HEK293 (cell line): ENCODE results near the gene TMEM14C.
A peak's percentile ranks its signal among the peaks of the same experiment; 100 is the strongest.

Source experiments
- CTCF ChIA-PET: fragments of 350-600 bp; formaldehyde crosslinking; extraction: SDS; loops from one replicate; lab custom pipeline; 2021; ENCODE audit warnings: antibody characterized with exemption; lab: Yijun Ruan, JAX
- POLR2A ChIA-PET: fragments of 300-600 bp; formaldehyde crosslinking; extraction: SDS; loops from one replicate; lab custom pipeline; 2020; ENCODE audit warnings: antibody characterized with exemption, inconsistent platforms; lab: Yijun Ruan, JAX
- H3K27ac ChIP-seq: fragments of 200-500 bp; sonication (Bioruptor generic); 2 replicates; pipeline ENCODE4 v1.5.1; 2014; ENCODE audit warnings: low read depth, low read length, control low read depth, inconsistent platforms; ENCODE audit errors: extremely low read depth
- H3K36me3 ChIP-seq, 2 experiments: fragments of 200-500 bp in 1 of 2; sonication (Bioruptor generic) in 1 of 2; 1 replicate in 1 of 2; 2 replicates in 1 of 2; pipeline ENCODE4 v1.5.1; 2014 to 2017; ENCODE audit warnings: inconsistent platforms in 2 of 2, low read length in 2 of 2; ENCODE audit not compliant: control insufficient read depth in 2 of 2, insufficient read depth in 1 of 2
- H3K4me1 ChIP-seq: fragments of 200-500 bp; sonication (Bioruptor generic); 2 replicates; pipeline ENCODE4 v1.5.1; 2014; ENCODE audit warnings: mild to moderate bottlenecking, low read length, inconsistent platforms; ENCODE audit not compliant: control insufficient read depth, insufficient read depth
- H3K4me3 ChIP-seq: 2 replicates; pipeline ENCODE4 v1.5.1; 2011; ENCODE audit warnings: low read depth, mild to moderate bottlenecking, control low read depth, low read length, moderate library complexity
- H3K9me3 ChIP-seq: fragments of 200-500 bp; sonication (Bioruptor generic); 2 replicates; pipeline ENCODE4 v1.5.1; 2014; ENCODE audit warnings: low read depth, low read length, inconsistent platforms; ENCODE audit not compliant: control insufficient read depth, insufficient read depth
- GLI4 ChIP-seq: fragments of 450-650 bp; formaldehyde crosslinking; IDR thresholded peaks from 2 replicates; pipeline ENCODE4 v1.5.1; 2016; ENCODE audit warnings: missing biosample characterization, missing genetic modification characterization
- MZF1 ChIP-seq: fragments of 450-650 bp; formaldehyde crosslinking; IDR thresholded peaks from 2 replicates; pipeline ENCODE4 v1.5.1; 2017; ENCODE audit warnings: missing biosample characterization, missing genetic modification characterization, borderline replicate concordance
- RBAK ChIP-seq: fragments of 450-650 bp; formaldehyde crosslinking; IDR thresholded peaks from 2 replicates; pipeline ENCODE4 v1.5.1; 2016; ENCODE audit warnings: missing biosample characterization, missing genetic modification characterization
- SP2 ChIP-seq: fragments of 450-650 bp; formaldehyde crosslinking; IDR thresholded peaks from 2 replicates; pipeline ENCODE4 v1.5.1; 2016; ENCODE audit warnings: missing biosample characterization, missing genetic modification characterization
- TCF7L2 ChIP-seq: IDR thresholded peaks from 2 replicates; pipeline ENCODE4 v1.6.1; 2011; ENCODE audit warnings: low read depth, mild to moderate bottlenecking, inconsistent platforms, low read length, moderate library complexity, borderline replicate concordance
- ZBTB17 ChIP-seq: fragments of 450-650 bp; formaldehyde crosslinking; IDR thresholded peaks from 2 replicates; pipeline ENCODE4 v1.5.1; 2016; ENCODE audit warnings: missing biosample characterization, missing genetic modification characterization
- ZBTB21 ChIP-seq: fragments of 450-650 bp; formaldehyde crosslinking; IDR thresholded peaks from 2 replicates; pipeline ENCODE4 v1.5.1; 2017; ENCODE audit warnings: missing biosample characterization, missing genetic modification characterization
- ZBTB49 ChIP-seq: fragments of 450-650 bp; formaldehyde crosslinking; IDR thresholded peaks from 2 replicates; pipeline ENCODE4 v1.5.1; 2016; ENCODE audit warnings: missing biosample characterization, missing genetic modification characterization, low read depth
- ZNF10 ChIP-seq: fragments of 450-650 bp; formaldehyde crosslinking; IDR thresholded peaks from 2 replicates; pipeline ENCODE4 v1.5.1; 2017; ENCODE audit warnings: missing biosample characterization, missing genetic modification characterization
- ZNF132 ChIP-seq: fragments of 450-650 bp; formaldehyde crosslinking; IDR thresholded peaks from 2 replicates; pipeline ENCODE4 v1.5.1; 2017; ENCODE audit warnings: missing biosample characterization, missing genetic modification characterization, borderline replicate concordance
- ZNF2 ChIP-seq: fragments of 450-650 bp; formaldehyde crosslinking; IDR thresholded peaks from 2 replicates; pipeline ENCODE4 v1.5.1; 2016; ENCODE audit warnings: missing biosample characterization, missing genetic modification characterization
- ZNF248 ChIP-seq: fragments of 450-650 bp; formaldehyde crosslinking; IDR thresholded peaks from 2 replicates; pipeline ENCODE4 v1.5.1; 2017; ENCODE audit warnings: missing biosample characterization, missing genetic modification characterization
- ZNF362 ChIP-seq: fragments of 450-650 bp; formaldehyde crosslinking; IDR thresholded peaks from 2 replicates; pipeline ENCODE4 v1.5.1; 2016; ENCODE audit warnings: missing biosample characterization, missing genetic modification characterization
- ZNF501 ChIP-seq: fragments of 450-650 bp; formaldehyde crosslinking; IDR thresholded peaks from 2 replicates; pipeline ENCODE4 v1.5.1; 2016; ENCODE audit warnings: missing biosample characterization, missing genetic modification characterization
- ZNF585B ChIP-seq: fragments of 450-650 bp; formaldehyde crosslinking; IDR thresholded peaks from 2 replicates; pipeline ENCODE4 v1.5.1; 2016; ENCODE audit warnings: missing biosample characterization, missing genetic modification characterization
- ZNF626 ChIP-seq: fragments of 450-650 bp; sonication (Bioruptor Pico); formaldehyde crosslinking; IDR thresholded peaks from 2 replicates; pipeline ENCODE4 v1.5.1; 2018; ENCODE audit warnings: missing biosample characterization, missing genetic modification characterization, inconsistent platforms
- ZNF707 ChIP-seq: fragments of 450-650 bp; formaldehyde crosslinking; IDR thresholded peaks from 2 replicates; pipeline ENCODE4 v1.5.1; 2016; ENCODE audit warnings: missing biosample characterization, missing genetic modification characterization
- ZNF785 ChIP-seq: fragments of 450-650 bp; formaldehyde crosslinking; IDR thresholded peaks from 2 replicates; pipeline ENCODE4 v1.5.1; 2016; ENCODE audit warnings: missing biosample characterization, missing genetic modification characterization
- ZSCAN23 ChIP-seq: fragments of 450-650 bp; formaldehyde crosslinking; IDR thresholded peaks from 2 replicates; pipeline ENCODE4 v1.5.1; 2016; ENCODE audit warnings: missing biosample characterization, missing genetic modification characterization
- TF ChIP-seq, protein P1 (sequence below): fragments of 450-650 bp; formaldehyde crosslinking; IDR thresholded peaks from 2 replicates; pipeline ENCODE4 v1.5.1; 2016; ENCODE audit warnings: missing biosample characterization, missing genetic modification characterization
- TF ChIP-seq, protein P2 (sequence below): fragments of 450-650 bp; IDR thresholded peaks from 2 replicates; pipeline ENCODE4 v1.5.1; 2018; ENCODE audit warnings: missing biosample characterization, mild to moderate bottlenecking, missing genetic modification characterization
- TF ChIP-seq, protein P3 (sequence below): fragments of 450-650 bp; formaldehyde crosslinking; IDR thresholded peaks from 2 replicates; pipeline ENCODE4 v1.5.0; 2017; ENCODE audit warnings: missing biosample characterization, missing genetic modification characterization, borderline replicate concordance

Gene TMEM14C

DNA sequence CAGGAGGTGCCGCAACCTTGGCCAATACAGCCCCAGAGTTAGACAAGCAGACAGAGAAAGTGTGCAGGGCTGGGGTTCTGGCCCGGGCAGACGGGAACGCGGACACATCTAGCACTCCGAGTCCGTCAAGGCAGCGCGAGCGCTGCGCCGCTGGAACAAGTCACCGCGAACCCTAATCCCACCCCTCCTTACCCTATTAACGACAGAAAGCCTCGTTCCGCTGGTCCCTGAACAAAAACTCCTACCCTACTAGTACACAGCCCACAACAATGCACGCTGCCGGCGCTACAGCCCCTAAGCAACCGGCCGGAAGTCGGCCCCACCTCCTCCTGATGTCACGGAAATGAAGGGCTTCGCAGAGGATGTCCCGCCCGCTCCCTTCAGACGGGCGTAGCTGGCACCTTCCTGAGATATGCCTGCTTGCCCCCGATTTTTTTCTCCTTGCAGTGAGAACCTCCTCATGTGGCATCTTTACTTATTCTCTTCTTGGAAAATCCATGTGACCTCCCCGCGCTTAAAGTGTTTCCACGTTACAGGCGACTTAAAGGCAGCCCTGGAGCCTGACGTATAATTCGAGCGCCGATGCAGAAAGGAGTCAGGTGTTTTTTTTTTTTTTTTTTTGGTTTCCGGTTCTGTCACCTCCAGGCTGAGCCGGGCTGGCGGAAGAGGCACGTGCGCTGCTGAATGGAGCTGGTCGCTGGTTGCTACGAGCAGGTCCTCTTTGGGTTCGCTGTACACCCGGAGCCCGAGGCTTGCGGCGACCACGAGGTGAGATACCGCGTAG lies 28.4 kb upstream of the TMEM14C start, which contains the start of the genes C6orf52 and PAK1IP1 (continued):
- TF ChIP-seq ZBTB21 (tag by site-specific recombination): peak; percentile 93
- TF ChIP-seq ZNF585B: no peak
- no peak; the same call in 1 of the 2 replicates for TF ChIP-seq ZNF10 (tag by site-specific recombination)
- TF ChIP-seq, protein P1, sequence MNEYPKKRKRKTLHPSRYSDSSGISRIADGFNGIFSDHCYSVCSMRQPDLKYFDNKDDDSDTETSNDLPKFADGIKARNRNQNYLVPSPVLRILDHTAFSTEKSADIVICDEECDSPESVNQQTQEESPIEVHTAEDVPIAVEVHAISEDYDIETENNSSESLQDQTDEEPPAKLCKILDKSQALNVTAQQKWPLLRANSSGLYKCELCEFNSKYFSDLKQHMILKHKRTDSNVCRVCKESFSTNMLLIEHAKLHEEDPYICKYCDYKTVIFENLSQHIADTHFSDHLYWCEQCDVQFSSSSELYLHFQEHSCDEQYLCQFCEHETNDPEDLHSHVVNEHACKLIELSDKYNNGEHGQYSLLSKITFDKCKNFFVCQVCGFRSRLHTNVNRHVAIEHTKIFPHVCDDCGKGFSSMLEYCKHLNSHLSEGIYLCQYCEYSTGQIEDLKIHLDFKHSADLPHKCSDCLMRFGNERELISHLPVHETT (tag by site-specific recombination): peak; percentile 95
- peak; percentile 82; the same call in 1 of the 2 replicates for TF ChIP-seq ZNF2 (tag by site-specific recombination)
- no peak for TF ChIP-seq ZBTB49 (tag by site-specific recombination)
- TF ChIP-seq MZF1 (tag by site-specific recombination): no peak
- peak; percentile 100 for TF ChIP-seq ZNF362
- peak; percentile 97 for TF ChIP-seq ZBTB17 (tag by site-specific recombination)
- no peak for TF ChIP-seq ZNF707 (tag by site-specific recombination)
- peak; percentile 65; the same call in 1 of the 2 replicates for TF ChIP-seq ZNF501 (tag by site-specific recombination)
- no peak for TF ChIP-seq TCF7L2
- no peak for TF ChIP-seq ZNF132 (tag by site-specific recombination)
- no peak for TF ChIP-seq ZNF785 (tag by site-specific recombination)

DNA sequence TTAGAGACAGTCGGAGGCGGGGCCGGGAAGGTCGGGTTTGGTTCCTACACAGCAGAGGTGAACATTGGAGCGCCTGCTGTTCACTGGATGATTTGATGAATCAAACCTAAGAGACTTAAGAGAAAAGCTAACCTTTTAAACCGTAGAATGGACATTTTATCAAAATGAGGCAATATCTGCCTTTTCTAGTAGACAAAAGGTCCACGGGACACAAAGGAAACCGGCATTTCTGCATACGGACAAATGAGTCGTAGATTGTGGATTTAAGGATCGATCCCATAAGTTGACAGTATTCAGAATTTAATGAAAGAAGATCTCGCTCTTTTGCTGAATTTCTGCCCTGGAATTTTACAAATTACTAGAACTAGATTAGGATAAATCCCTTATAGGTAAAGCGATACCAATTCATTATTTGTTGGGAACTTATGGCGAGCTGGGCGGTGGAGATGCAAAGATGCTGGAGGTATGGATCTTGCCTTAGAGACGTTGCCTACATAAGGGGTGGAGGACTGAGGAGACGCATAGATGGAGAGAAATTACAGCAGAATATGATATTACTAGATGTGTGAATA lies 27.7 kb upstream of the TMEM14C start:
- CTCF ChIA-PET: interaction anchor here (0.6 to 1.4 kb wide), 2 partner anchors 190 to 217 kb away, joined by 4 to 5 read pairs; no protein-coding TSS in a partner anchor
- POLR2A ChIA-PET: interaction anchor here (0.6 to 2.4 kb wide), 21 partner anchors 16 to 1428 kb away, joined by 3 to 50 read pairs (median 5); partner anchors contain the start of genes GCNT2, SYCP2L, TMEM14B and TMEM14C
- Histone ChIP-seq H3K36me3 (peaks cover 18 to 33% of the 10 kb centered on the region in 2 experiments; a peak in 2 of 3 replicates), H3K4me1 (peaks cover 4% of the 10 kb centered on the region; the same call in 1 of the 2 replicates), H3K27ac (peak overlapping the region; percentile 85), H3K4me3 (peak overlapping the region; percentile 92), H3K9me3 (no peaks in the 10 kb centered on the region)
- TF ChIP-seq ZNF626 (tag by site-specific recombination): no peak
- no peak for TF ChIP-seq ZNF248 (tag by site-specific recombination)
- TF ChIP-seq, protein P2, sequence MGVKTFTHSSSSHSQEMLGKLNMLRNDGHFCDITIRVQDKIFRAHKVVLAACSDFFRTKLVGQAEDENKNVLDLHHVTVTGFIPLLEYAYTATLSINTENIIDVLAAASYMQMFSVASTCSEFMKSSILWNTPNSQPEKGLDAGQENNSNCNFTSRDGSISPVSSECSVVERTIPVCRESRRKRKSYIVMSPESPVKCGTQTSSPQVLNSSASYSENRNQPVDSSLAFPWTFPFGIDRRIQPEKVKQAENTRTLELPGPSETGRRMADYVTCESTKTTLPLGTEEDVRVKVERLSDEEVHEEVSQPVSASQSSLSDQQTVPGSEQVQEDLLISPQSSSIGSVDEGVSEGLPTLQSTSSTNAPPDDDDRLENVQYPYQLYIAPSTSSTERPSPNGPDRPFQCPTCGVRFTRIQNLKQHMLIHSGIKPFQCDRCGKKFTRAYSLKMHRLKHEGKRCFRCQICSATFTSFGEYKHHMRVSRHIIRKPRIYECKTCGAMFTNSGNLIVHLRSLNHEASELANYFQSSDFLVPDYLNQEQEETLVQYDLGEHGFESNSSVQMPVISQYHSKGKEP (tag by site-specific recombination): no peak
- no peak for TF ChIP-seq SP2 (tag by site-specific recombination)
- TF ChIP-seq ZSCAN23: no peak
- TF ChIP-seq, protein P3, sequence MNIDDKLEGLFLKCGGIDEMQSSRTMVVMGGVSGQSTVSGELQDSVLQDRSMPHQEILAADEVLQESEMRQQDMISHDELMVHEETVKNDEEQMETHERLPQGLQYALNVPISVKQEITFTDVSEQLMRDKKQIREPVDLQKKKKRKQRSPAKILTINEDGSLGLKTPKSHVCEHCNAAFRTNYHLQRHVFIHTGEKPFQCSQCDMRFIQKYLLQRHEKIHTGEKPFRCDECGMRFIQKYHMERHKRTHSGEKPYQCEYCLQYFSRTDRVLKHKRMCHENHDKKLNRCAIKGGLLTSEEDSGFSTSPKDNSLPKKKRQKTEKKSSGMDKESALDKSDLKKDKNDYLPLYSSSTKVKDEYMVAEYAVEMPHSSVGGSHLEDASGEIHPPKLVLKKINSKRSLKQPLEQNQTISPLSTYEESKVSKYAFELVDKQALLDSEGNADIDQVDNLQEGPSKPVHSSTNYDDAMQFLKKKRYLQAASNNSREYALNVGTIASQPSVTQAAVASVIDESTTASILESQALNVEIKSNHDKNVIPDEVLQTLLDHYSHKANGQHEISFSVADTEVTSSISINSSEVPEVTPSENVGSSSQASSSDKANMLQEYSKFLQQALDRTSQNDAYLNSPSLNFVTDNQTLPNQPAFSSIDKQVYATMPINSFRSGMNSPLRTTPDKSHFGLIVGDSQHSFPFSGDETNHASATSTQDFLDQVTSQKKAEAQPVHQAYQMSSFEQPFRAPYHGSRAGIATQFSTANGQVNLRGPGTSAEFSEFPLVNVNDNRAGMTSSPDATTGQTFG (tag by site-specific recombination): no peak
- TF ChIP-seq ZNF362: no peak
- no peak for TF ChIP-seq GLI4 (tag by site-specific recombination)
- no peak for TF ChIP-seq RBAK
